ENCODE measurements around the gene GC.
A peak's percentile ranks its signal among the peaks of the same experiment; 100 is the strongest.
"Not testable (repeated sequence)": the region's sequence is repeated elsewhere in the genome, so short reads cannot be mapped to it uniquely, and the experiment has no call there.

GC gene

GRCh38 chr4:71765821-71766383, 18.0 kb downstream of the GC start:
- DNase-seq = no peak

GRCh38 chr4:71765350-71765749, 18.5 kb downstream of the GC start:
- DNase-seq = peak; percentile 19

- no peak for DNase-seq
These were observed 31.4 kb downstream of the GC start for GRCh38 chr4:71752383-71753042.

- DNase-seq = no peak
These were observed 34.8 kb downstream of the GC start for GRCh38 chr4:71749008-71749594.

GRCh38 chr4:71746379-71746778, 37.5 kb downstream of the GC start:
- DNase-seq = no peak

- DNase-seq = not testable (repeated sequence)
These were observed 45.1 kb downstream of the GC start for GRCh38 chr4:71738782-71739181.

- no peak for DNase-seq
These were observed 51.2 kb downstream of the GC start for GRCh38 chr4:71732706-71733105.

GRCh38 chr4:71732066-71732465, 51.8 kb downstream of the GC start:
- no peak for DNase-seq

- no peak for DNase-seq
These were observed 54.0 kb downstream of the GC start for GRCh38 chr4:71729856-71730255.

GRCh38 chr4:71713611-71714203, 70.2 kb downstream of the GC start:
- no peak for DNase-seq

- no peak for DNase-seq
These were observed 71.9 kb downstream of the GC start for GRCh38 chr4:71711985-71712348.

GRCh38 chr4:71711044-71711984, 72.6 kb downstream of the GC start:
- no peak for DNase-seq

GRCh38 chr4:71709961-71710360, 73.9 kb downstream of the GC start:
- no peak for DNase-seq

- no peak for DNase-seq
These were observed 85.7 kb downstream of the GC start for GRCh38 chr4:71698141-71698540.

- DNase-seq = no peak
These were observed 86.8 kb downstream of the GC start for GRCh38 chr4:71697031-71697430.

GRCh38 chr4:71694961-71695360, 88.9 kb downstream of the GC start:
- DNase-seq = no peak

GRCh38 chr4:71692963-71693362, 90.9 kb downstream of the GC start:
- no peak for DNase-seq

- no peak for DNase-seq
These were observed 91.7 kb downstream of the GC start for GRCh38 chr4:71692198-71692597.

All from right hindlimb (tissue), 1 donor.